Activated CD4-positive, alpha-beta T cell treated with anti-CD3 and anti-CD28 coated beads, Interleukin-2, Interleukin-4, amounts not matched to agents 100 ng/mL and 50 ng/mL, durations not matched to agents 16 hours and 8 hours (primary cell): ENCODE data around the gene CCL3.
"Not testable (repeated sequence)": the region's sequence is repeated elsewhere in the genome, so short reads cannot be mapped to it uniquely, and the experiment has no call there.

Experiments used
- DNase-seq: peaks from one replicate; pipeline ENCODE4 v3.0.0-alpha.2; 2020; ENCODE audit warnings: low spot score

Gene CCL3

DNA sequence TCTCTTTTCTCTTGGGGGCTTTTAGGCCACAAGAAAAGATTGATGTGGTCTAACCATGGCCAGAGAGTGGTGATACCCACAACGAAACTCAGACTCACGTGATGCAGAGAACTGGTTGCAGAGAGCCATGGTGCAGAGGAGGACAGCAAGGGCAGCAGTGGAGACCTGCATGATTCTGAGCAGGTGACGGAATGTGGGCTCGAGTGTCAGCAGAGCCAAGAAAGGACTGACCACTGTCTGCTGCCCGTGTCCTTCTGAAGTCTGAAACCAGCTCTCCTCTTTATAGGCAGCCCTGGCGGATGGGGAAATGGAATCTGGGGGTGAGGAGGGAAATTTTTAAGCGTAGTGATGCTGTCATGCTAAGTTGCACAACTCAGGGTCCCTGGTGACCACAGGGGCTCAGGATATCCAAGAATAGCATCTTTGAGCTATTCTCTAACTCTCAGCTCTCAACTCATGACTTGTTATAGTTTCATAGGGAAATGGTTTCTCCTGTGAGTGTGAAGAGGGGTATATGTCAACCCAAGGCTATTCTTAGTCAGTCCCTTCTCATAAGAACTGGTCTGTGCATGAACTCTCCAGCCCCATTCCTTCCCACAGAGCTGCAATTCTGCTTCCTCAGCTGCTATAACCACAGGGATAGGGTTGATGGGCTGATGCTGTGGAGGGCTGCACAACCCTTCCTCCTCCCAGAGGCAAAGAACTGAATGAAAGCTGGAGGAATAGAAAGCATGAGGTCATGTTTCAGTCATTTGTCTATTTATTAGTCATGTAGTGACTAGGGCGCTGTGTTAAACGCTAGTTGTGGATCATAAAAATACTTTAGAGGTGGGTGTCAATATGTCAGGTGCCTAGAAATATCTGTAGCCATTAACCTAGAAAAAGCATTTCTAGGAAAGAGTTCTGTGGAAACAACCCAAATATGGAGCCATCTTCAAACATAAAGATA is at the start of gene CCL3:
Gene CCL3, minus strand, starts transcription at position 256 of the 949 bp plus-strand sequence. Its CDS starts 85 bp downstream, at position 171.
- peak; percentile 89 for DNase-seq

GRCh38 chr17:36136439-36136838 is 46.5 kb upstream of the CCL3 start:
- no peak for DNase-seq

DNA sequence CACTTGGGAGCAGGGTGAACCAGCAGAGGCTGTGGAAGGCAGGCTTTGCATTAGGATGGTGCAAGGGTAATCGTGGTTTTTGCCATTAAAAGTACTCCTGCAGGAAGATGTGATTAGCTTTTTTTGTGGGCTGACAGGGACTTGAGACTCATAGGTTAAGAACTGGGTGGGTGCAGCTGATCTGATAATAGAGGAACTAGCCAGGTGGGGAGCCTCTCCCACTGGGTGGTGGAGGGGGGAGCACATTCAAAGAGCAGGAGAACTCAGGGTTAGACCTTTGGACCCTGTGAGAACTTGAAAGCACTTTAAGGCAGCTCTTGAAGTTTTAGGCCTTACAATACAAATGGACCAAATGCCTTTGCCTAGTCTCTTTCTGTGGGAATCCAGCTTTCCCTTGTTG is 46.1 kb upstream of the CCL3 start:
- DNase-seq: no peak

DNA sequence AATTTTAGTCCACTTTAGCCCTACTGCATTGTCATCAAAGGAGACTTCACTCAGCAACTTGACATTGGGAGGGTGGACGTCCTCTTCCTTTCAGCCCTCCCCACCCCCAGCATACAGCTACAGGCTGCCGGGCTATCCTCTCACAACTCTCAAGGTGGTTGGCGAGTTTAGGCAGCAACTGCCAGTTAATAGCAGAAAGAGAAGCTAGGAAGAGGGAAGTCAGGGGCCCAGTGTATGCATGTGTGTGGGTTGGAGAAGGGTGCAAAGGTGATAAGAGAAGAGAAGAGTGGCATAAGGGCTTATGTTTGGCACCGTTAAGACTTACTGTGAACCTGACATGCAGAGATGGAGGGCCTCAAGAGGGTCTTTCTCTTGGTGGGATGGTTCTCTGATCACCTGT is 45.5 kb upstream of the CCL3 start:
- DNase-seq: no peak

DNA sequence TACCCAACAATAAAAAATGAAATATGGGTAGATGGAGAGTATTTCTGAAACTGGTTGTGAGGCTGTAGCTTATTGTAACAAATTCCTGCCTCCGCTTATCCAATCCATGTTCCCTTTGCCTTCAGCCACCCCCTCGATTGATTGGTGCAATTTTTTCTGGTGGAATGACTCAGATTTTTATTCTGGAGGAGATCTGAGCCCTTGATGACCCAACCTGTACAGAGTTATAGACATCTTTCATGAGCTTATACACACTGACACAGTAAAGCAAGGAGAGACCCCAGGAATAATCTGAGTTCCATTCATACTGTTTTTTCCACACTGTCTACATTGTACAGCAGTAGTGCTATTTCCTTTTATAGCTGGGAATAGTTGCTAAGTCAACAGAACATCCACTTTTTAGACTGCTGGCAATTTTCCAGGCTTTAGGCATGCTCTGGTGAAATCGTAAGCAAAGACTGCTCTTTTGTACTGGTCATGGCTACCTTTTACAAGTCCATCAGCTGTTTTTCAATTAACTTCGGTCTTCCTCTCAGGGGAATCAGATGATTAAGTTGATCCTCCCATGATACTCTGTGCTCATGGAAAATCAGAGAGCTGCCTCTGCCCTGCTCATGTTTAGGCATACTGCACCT is 43.8 kb upstream of the CCL3 start:
- DNase-seq: no peak

DNA sequence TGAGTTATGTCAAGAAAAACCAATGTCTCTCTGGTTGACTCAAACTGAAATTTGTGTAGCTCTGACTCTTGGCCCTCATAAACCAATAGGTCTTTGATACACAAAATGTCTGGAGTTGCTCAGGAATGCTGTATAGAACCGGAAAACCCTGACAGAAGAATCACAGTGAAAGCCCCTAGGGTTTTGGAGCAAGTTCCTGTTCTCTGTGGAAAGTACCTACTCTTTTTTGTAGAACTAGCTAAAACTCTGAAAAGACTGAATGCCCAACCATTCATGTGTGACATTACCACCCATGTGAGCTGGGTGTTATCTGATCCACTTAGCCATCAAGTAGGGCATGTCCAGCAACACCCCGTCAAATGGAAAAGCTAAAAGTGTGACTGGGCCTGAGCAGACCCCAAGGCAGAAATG is 42.5 kb upstream of the CCL3 start:
- DNase-seq: no peak

GRCh38 chr17:36131931-36132330 is 42.0 kb upstream of the CCL3 start:
- no peak for DNase-seq

DNA sequence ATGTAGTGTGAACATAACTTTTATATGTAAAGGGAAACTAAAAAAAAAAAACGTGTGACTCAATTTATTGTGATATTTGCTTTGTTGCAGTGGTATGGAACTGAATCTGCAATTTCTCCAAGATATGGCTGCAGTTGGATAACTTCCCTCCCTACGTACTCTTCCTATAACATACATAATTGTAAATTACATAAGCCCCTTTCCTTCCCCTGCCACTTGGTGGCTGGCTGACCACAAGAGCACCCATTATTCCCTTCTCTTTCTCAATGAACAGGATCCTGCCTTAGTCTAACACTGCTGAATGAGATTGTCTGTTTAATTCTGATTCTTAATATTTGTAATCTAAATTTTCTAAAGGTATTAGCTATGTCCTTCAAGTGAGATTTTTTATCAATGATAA is 41.5 kb upstream of the CCL3 start:
- no peak for DNase-seq

DNA sequence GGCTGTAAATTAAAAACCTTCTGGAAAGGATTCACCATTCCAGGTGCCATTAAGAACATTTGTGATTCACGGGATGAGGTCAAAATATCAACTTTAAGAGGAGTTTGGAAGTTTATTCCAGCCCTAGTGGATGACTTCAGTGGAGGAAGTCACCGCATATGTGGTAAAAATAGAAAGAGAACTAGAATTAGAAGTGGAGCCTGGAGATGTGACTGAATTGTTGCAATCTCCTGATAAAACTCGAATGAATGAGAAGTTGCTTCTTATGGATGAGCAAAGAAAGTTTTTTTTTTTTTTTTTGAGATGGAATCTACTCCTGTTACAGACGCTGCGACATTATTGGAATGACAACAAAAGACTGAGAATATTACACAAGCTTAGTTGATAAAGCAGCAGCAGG is 40.4 kb upstream of the CCL3 start:
- no peak for DNase-seq

- DNase-seq: no peak
These were observed 39.7 kb upstream of the CCL3 start for GRCh38 chr17:36129616-36130015.

DNA sequence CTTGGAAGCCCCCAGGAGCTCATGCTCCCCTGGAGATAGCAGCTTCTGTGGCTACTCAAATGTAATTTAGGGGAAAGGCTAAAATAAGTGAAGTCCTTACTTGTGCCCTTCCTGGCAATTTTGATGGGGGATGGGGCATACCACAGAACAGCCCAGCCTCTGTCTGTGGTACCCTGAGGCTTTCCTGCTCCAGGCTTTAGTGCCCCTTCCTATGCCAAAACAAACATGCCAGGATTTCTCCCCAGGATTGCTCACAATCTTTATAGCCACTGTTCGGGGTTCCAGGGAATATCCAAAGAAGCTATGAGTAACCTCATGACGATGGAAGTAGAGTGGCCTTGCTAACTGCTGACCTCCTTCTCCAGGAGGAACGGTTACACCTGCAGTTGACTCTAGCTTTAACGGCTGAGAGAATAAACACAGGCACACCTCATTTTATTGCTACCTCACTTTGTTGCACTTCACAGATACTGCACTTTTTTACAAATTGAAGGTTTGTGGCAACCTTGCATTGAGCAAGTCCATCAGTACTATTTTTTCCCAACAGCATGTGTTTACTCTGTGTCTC is 38.6 kb upstream of the CCL3 start:
- no peak for DNase-seq

DNA sequence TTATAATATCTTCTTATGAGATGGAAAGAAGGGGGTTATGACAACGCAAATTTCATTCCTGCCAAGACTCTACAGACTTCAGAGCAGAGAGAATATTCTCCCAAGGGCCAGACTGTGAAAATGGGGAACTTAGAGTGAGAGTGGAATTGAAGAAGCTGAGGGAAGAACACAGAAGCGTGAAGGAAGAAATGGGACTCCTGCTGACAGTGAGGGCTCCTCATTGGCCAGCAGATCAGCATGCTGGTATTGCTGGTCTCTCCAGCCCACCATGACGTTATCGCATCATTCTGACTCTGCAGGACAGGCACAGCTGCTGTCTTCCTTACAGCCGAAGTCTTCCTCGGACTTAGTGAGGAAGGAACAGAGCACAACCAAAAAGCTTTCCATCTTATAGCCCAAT is 38.0 kb upstream of the CCL3 start:
- no peak for DNase-seq

GRCh38 chr17:36127199-36127893 is 37.4 kb upstream of the CCL3 start:
- DNase-seq: no peak

- DNase-seq: no peak
These were observed 35.2 kb upstream of the CCL3 start for GRCh38 chr17:36124879-36125824.

DNA sequence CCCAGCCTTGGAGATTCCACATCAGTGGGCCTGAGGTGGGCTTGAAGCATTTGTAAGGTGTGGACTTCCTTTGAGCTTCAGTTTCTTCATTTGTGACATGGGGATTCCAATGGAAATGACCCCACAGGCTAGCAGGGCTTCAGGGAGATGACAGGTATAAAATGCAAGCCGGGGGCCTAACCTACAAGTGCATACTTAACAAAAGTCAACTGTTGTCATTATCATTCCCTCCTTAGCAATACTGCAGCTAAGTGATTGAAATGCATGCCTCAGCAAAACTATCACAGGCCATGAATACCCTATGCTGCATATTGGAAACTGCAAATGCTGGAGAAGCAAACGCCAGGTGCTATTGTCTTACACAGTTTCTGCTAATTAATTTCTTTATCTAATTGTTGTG is 33.5 kb upstream of the CCL3 start:
- DNase-seq: no peak

DNA sequence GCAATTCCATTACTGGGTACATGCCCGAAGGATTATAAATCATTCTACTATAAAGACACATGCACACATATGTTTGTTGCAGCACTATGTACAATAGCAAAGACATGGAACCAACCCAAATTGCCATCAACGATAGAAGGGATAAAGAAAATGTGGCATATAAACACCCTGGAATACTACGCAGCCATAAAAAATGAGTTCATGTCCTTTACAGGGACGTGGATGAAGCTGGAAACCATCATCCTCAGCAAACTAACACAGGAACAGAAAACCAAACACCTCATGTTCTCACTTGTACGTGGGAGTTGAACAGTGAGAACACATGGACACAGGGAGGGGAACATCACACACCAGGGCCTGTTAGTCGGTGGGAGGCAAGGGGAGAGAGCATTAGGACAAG is 31.2 kb upstream of the CCL3 start:
- DNase-seq: not testable (repeated sequence)

DNA sequence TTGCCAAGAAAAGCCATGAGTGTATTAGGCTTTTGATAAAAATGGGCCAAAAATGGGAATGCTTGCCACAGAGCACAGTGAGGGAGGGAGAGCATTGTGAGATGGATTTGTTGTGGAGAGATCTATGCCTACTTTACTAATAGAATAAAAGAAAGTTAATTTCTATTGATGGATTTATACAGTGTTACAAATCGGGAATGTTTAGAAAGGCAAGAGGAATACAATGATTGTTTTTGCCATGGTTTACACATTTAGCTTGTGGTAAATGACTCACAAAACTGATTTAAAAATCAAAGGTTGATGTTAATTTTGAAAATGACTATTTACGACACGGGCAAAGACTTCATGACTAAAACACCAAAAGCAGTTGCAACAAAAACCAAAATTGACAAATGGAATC is 30.3 kb upstream of the CCL3 start:
- DNase-seq: no peak

- no peak for DNase-seq
These were observed 28.8 kb upstream of the CCL3 start for GRCh38 chr17:36118477-36119353.

DNA sequence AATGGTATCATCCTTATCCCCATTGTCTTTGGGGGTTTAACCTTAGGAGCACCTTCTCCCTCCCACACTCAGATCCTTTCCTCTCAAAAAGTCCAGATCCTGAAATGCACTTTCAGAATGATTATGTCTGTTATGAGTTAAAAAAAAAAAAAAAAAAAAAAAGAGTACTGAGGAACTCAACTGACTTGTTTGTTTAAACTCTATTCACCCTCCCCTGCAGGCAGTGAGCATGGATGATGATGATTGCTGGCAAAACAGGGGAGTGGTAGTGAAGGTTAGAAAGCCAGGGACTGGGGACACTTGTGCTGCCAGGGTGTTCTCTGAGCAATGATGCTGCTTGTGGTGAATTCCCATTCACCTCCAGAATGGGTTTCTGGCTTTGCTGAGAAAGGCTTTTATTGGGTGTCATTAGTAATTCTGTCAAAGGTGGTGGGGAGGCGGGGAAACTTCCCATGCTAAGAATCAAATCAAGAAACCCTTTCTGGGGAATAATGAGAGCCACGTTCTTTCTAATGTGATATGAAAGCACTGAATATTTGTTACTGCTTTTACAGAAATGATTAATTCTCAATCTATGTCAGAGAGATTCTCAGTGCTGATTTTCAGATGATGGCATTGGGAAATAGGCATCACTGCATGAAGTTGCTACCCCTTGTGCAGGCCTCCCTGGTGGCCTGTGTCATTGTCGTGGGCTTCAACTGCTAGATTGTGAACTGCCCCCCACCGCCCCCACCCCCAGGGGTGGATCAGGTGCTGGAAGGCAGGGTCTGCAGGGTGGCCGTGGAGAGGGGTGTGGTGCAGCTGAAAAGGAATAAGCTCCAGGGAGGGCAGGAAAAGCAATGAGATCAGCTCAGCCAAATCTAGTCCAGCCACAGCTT is 27.8 kb upstream of the CCL3 start:
- peak; percentile 71 for DNase-seq
